Esophagus muscularis mucosa (tissue), 4 donors: Measurements from ENCODE around the gene ABCC12. TPM values are rescaled to one million over a fixed set of nuclear protein-coding genes. Genes with fewer than 3 reads are reported as not detected.

ENCODE experiments used
- DNase-seq: peaks from one replicate; pipeline ENCODE4 v3.0.0-alpha.2; 2017; ENCODE audit errors: extremely low spot score
- H3K27ac ChIP-seq, 4 donors: fragments of 200-600 bp; sonication (generic); replicated peaks in 1 of 4; 1 replicate in 3 of 4; 2 replicates in 1 of 4; pipeline ENCODE4 v1.5.1; 2016 to 2019; ENCODE audit warnings: mild to moderate bottlenecking in 1 of 4
- H3K27me3 ChIP-seq, 4 donors: fragments of 200-600 bp; sonication (generic); one replicate each; pipeline versions ENCODE4 v1.5.1 to v1.6.0; 2016 to 2019
- H3K36me3 ChIP-seq, 4 donors: fragments of 200-600 bp; sonication (generic); one replicate each; pipeline ENCODE4 v1.5.1; 2016 to 2019
- H3K4me1 ChIP-seq, 4 donors: fragments of 200-600 bp; sonication (generic); one replicate each; pipeline ENCODE4 v1.5.1; 2016 to 2019
- H3K4me3 ChIP-seq, 4 donors: fragments of 200-600 bp; sonication (generic); 1 replicate in 2 of 4; 2 replicates in 2 of 4; pipeline ENCODE4 v1.5.1; 2016 to 2019; ENCODE audit warnings: mild to moderate bottlenecking in 4 of 4, moderate library complexity in 1 of 4
- H3K9me3 ChIP-seq, 4 donors: fragments of 200-600 bp; sonication (generic); 1 replicate in 3 of 4; 2 replicates in 1 of 4; pipeline ENCODE4 v1.5.1; 2016 to 2019
- EP300 ChIP-seq: sonication (generic); formaldehyde crosslinking; IDR thresholded peaks from one replicate; pipeline ENCODE4 v1.6.1; 2017; ENCODE audit warnings: antibody characterized with exemption
- POLR2A ChIP-seq: fragments of 450-650 bp; IDR thresholded peaks from one replicate; pipeline ENCODE4 v1.6.1; 2017; ENCODE audit warnings: antibody characterized with exemption, moderate library complexity, mild to moderate bottlenecking, low read depth
- POLR2AphosphoS5 ChIP-seq, 2 donors: sonication (generic); formaldehyde crosslinking; IDR thresholded peaks; one replicate each; pipeline ENCODE4 v1.6.1; 2017; ENCODE audit warnings: antibody characterized with exemption in 2 of 2
- WGBS: methylation state at CpG from one replicate; pipeline ENCODE4 v1.1.5; 2018; 5-methylcytosine and 5-hydroxymethylcytosine counted together
- intact Hi-C: fragments of 100-400 bp; cut with DNase I; formaldehyde crosslinking; loops from one replicate; pipeline ENCODE4 v1.15.1; 2023
- total RNA-seq, 4 donors: library from RNA; depleted of rRNA; stranded (reverse); fragments of >200 nt; gene quantifications; one replicate each; pipeline versions ENCODE4 v1.1.0 to v1.2.1, GENCODE V29; 2016
- TF ChIP-seq, protein P1 (sequence below), 3 experiments: fragments of 200-600 bp in 2 of 3; fragments of 450-650 bp in 1 of 3; sonication (generic) in 2 of 3; IDR thresholded peaks; one replicate each; pipeline ENCODE4 v1.5.1; 2017 to 2019; ENCODE audit warnings: antibody characterized with exemption in 3 of 3, mild to moderate bottlenecking in 2 of 3, moderate library complexity in 1 of 3

Gene ABCC12
- total RNA-seq, 4 donors from 2014 or later, result not detected

GRCh38 chr16:48197294-48197693 is 41.5 kb upstream of the ABCC12 start:
- DNase-seq, result no peak
- 89% methylated on average over 3 of the region's 3 CpGs for WGBS

GRCh38 chr16:48194828-48195556 is 39.2 kb upstream of the ABCC12 start:
- DNase-seq, result no peak
- no peak overlapping the region for H3K27ac ChIP-seq
- H3K27me3 ChIP-seq, result peaks cover 0 to under 1% (median 0%) of the 10 kb centered on the region in 4 donors
- no peaks in the 10 kb centered on the region for H3K36me3 ChIP-seq
- TF ChIP-seq EP300, result no peak
- TF ChIP-seq POLR2AphosphoS5 (IDR thresholded peaks at IDR 0.05), result no peak
- no peak for TF ChIP-seq POLR2A
- TF ChIP-seq, protein P1, sequence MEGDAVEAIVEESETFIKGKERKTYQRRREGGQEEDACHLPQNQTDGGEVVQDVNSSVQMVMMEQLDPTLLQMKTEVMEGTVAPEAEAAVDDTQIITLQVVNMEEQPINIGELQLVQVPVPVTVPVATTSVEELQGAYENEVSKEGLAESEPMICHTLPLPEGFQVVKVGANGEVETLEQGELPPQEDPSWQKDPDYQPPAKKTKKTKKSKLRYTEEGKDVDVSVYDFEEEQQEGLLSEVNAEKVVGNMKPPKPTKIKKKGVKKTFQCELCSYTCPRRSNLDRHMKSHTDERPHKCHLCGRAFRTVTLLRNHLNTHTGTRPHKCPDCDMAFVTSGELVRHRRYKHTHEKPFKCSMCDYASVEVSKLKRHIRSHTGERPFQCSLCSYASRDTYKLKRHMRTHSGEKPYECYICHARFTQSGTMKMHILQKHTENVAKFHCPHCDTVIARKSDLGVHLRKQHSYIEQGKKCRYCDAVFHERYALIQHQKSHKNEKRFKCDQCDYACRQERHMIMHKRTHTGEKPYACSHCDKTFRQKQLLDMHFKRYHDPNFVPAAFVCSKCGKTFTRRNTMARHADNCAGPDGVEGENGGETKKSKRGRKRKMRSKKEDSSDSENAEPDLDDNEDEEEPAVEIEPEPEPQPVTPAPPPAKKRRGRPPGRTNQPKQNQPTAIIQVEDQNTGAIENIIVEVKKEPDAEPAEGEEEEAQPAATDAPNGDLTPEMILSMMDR (IDR thresholded peaks at IDR 0.05), result no peak
- no peak overlapping the region for H3K4me3 ChIP-seq
- intact Hi-C loops, result no loop called here
- no peaks in the 10 kb centered on the region for H3K4me1 ChIP-seq
- H3K9me3 ChIP-seq, result no peaks in the 10 kb centered on the region
- 33% methylated on average over 5 of the region's 5 CpGs for WGBS

More at GRCh38 chr16:48197294-48197693, 41.5 kb upstream of the ABCC12 start:
- H3K9me3 ChIP-seq, result no peaks in the 10 kb centered on the region
- intact Hi-C loops, result no loop called here
- H3K27me3 ChIP-seq, result peaks cover 0 to 5% (median 0%) of the 10 kb centered on the region in 4 donors
- H3K4me1 ChIP-seq, result no peaks in the 10 kb centered on the region
- no peak overlapping the region for H3K27ac ChIP-seq
- no peaks in the 10 kb centered on the region for H3K36me3 ChIP-seq
- TF ChIP-seq POLR2AphosphoS5 (IDR thresholded peaks at IDR 0.05), result no peak
- TF ChIP-seq EP300, result no peak
- TF ChIP-seq, protein P1 (IDR thresholded peaks at IDR 0.05), result no peak
- TF ChIP-seq POLR2A, result no peak
- no peak overlapping the region for H3K4me3 ChIP-seq

GRCh38 chr16:48193846-48194245 is 38.1 kb upstream of the ABCC12 start:
- 88% methylated on average over 7 of the region's 7 CpGs for WGBS
- intact Hi-C loops, result no loop called here
- no peak for DNase-seq
- no peaks in the 10 kb centered on the region for H3K27me3 ChIP-seq
- no peak overlapping the region for H3K4me3 ChIP-seq
- no peaks in the 10 kb centered on the region for H3K4me1 ChIP-seq
- TF ChIP-seq, protein P1 (IDR thresholded peaks at IDR 0.05), result no peak
- TF ChIP-seq EP300, result no peak
- TF ChIP-seq POLR2AphosphoS5 (IDR thresholded peaks at IDR 0.05), result no peak
- TF ChIP-seq POLR2A, result no peak
- no peak overlapping the region for H3K27ac ChIP-seq
- H3K36me3 ChIP-seq, result no peaks in the 10 kb centered on the region
- H3K9me3 ChIP-seq, result no peaks in the 10 kb centered on the region

GRCh38 chr16:48188449-48189102 is 32.8 kb upstream of the ABCC12 start:
- TF ChIP-seq POLR2A (no peak), EP300 (no peak)
- TF ChIP-seq, protein P1 (IDR thresholded peaks at IDR 0.05), result no peak
- DNase-seq, result no peak
- Histone ChIP-seq H3K36me3 (no peaks in the 10 kb centered on the region), H3K4me3 (no peak overlapping the region), H3K9me3 (no peaks in the 10 kb centered on the region), H3K27me3 (no peaks in the 10 kb centered on the region), H3K4me1 (no peaks in the 10 kb centered on the region), H3K27ac (no peak overlapping the region)
- intact Hi-C loops, result no loop called here
- WGBS, result 86% methylated on average over 6 of the region's 6 CpGs
